WERI-Rb-1 (cell line): Measurements from ENCODE around the gene P3H2.
A peak's percentile ranks its signal among the peaks of the same experiment; 100 is the strongest.

ENCODE experiments used
- DNase-seq: peaks from one replicate; pipeline ENCODE4 v3.0.0-alpha.2; 2020
- H3K27ac ChIP-seq: fragments of 250-450 bp; sonication (Bioruptor Pico); 2 replicates; pipeline ENCODE4 v1.5.1; 2020; ENCODE audit warnings: mild to moderate bottlenecking, moderate library complexity
- H3K27me3 ChIP-seq: fragments of 250-450 bp; sonication (Bioruptor Pico); 2 replicates; pipeline ENCODE4 v1.5.1; 2021; ENCODE audit warnings: mild to moderate bottlenecking, low read depth, moderate library complexity; ENCODE audit not compliant: insufficient read depth, severe bottlenecking
- H3K36me3 ChIP-seq: fragments of 250-450 bp; sonication (Bioruptor Pico); 2 replicates; pipeline ENCODE4 v1.5.1; 2020; ENCODE audit warnings: mild to moderate bottlenecking, moderate library complexity
- H3K4me3 ChIP-seq: 2 replicates; pipeline ENCODE4 v1.5.1; 2011; ENCODE audit warnings: low read depth, mild to moderate bottlenecking, control low read depth, low read length
- H3K9me3 ChIP-seq: fragments of 250-450 bp; sonication (Bioruptor Pico); 2 replicates; pipeline ENCODE4 v1.5.1; 2021; ENCODE audit warnings: mild to moderate bottlenecking, moderate library complexity; ENCODE audit not compliant: severe bottlenecking
- TF ChIP-seq, protein P1 (sequence below): IDR thresholded peaks from 2 replicates; pipeline ENCODE4 v1.5.1; 2011; ENCODE audit warnings: low read depth, mild to moderate bottlenecking, control low read depth, inconsistent platforms, low read length

P3H2 gene

DNA sequence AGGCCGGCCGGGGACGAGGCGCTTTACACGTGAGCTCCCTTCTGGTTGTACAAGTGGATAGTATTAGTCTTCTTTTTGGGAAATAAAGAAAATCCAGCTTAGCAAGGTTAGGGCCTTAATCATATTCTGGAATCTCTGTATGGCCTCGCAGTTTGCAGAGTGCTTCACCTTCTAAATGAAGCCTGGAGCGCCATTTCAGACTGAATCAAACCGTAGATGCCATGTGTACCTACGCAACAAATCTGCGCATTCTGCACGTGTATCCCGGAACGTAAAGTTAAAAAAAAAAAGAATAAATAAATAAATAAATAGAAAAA, 322 bp upstream of the P3H2 start:
- no peak overlapping the region for H3K27ac ChIP-seq

DNA sequence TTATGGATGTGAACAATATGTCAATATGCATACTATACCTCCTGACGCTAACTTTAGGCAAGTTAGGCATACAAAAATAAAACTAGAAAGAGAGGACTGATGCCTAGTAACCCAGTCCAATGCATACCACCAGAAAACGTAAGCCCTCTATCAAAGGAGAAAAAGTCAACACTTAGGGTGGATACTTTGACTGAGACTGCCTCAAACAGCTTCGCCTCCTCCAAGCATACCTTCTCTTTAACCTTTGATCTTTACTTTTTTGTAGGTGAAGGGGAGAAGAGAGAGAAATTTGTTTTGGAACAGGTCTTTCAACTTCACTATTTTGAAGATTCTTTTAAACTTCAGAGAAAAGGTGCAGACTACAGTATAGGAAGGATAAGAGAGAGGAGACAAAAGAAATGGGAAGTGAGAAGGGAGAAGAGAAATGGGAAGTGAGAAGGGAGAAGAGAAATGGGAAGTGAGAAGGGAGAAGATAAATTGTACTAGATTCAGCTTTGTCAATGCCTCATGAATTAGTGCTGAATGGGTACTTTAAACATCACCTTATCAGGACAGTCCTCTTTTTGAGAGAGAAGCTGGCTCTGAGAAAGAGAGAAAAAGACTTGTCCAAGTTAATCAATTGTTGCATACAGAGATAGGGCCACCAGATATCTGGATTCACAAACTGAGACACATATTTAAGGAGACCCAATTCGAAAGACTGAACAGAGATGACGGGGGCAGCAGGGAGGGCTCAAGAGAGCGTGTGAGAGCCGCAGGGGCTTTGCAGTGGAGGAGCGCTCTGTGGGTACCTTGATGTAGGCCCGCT, 1.0 kb downstream of the P3H2 start:
- no peak overlapping the region for H3K27ac ChIP-seq
- H3K4me3 ChIP-seq, result no peak overlapping the region; the same call in 1 of the 2 replicates
- no peak for DNase-seq

More for the DNA sequence above, 322 bp upstream of the P3H2 start:
- Histone ChIP-seq H3K4me3 (peak overlapping the region; percentile 56), H3K27me3 (no peaks in the 10 kb centered on the region), H3K36me3 (no peaks in the 10 kb centered on the region), H3K9me3 (no peaks in the 10 kb centered on the region)
- TF ChIP-seq, protein P1, sequence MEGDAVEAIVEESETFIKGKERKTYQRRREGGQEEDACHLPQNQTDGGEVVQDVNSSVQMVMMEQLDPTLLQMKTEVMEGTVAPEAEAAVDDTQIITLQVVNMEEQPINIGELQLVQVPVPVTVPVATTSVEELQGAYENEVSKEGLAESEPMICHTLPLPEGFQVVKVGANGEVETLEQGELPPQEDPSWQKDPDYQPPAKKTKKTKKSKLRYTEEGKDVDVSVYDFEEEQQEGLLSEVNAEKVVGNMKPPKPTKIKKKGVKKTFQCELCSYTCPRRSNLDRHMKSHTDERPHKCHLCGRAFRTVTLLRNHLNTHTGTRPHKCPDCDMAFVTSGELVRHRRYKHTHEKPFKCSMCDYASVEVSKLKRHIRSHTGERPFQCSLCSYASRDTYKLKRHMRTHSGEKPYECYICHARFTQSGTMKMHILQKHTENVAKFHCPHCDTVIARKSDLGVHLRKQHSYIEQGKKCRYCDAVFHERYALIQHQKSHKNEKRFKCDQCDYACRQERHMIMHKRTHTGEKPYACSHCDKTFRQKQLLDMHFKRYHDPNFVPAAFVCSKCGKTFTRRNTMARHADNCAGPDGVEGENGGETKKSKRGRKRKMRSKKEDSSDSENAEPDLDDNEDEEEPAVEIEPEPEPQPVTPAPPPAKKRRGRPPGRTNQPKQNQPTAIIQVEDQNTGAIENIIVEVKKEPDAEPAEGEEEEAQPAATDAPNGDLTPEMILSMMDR, result no peak
- DNase-seq, result no peak

DNA sequence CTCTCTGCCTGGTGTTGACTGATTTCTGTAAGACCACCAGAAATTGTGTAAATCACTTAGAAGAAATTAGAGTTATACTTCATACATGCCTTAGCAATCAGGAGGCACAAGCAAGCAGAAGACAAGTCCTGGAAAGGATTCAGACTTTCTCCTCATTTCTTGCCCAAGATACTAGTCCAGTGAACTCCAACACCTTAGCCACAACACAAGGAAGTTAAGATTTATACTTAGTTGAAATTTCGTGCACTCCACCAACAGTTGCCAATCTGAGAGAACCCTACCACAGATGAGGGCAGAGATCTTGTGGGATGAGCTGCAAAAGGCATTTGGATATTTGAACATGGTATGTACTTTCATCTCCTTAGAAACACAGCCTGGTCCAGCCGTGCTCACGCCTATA, 2.3 kb downstream of the P3H2 start:
- TF ChIP-seq, protein P1, result no peak
- no peak overlapping the region for H3K27ac ChIP-seq
- DNase-seq, result no peak
- H3K36me3 ChIP-seq, result no peaks in the 10 kb centered on the region
- no peaks in the 10 kb centered on the region for H3K27me3 ChIP-seq
- no peaks in the 10 kb centered on the region for H3K9me3 ChIP-seq
- H3K4me3 ChIP-seq, result no peak overlapping the region

More for the DNA sequence above, 1.0 kb downstream of the P3H2 start:
- H3K36me3 ChIP-seq, result no peaks in the 10 kb centered on the region
- no peaks in the 10 kb centered on the region for H3K9me3 ChIP-seq
- no peaks in the 10 kb centered on the region for H3K27me3 ChIP-seq
- TF ChIP-seq, protein P1, result no peak

DNA sequence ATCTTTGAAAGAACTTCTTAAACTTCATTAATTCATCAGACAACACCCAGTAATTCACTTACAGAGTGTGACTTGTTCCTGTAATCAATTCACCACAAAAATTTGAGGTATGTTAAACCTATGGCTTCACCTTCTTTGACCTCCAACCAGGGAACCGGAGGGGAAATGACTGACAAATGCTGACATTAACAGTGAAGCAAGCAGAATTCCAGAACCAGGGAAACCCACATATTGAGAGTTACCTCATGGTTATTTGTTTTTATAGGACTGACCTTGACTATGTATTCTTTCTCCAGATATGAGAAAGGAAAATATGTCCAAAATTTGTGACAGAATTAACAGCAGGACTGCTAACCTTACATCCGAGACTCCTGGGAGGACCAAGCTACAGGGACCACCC, 2.7 kb downstream of the P3H2 start:
- Histone ChIP-seq H3K36me3 (no peaks in the 10 kb centered on the region), H3K4me3 (no peak overlapping the region), H3K9me3 (no peaks in the 10 kb centered on the region), H3K27ac (no peak overlapping the region), H3K27me3 (no peaks in the 10 kb centered on the region)
- no peak for DNase-seq
- TF ChIP-seq, protein P1, result no peak

DNA sequence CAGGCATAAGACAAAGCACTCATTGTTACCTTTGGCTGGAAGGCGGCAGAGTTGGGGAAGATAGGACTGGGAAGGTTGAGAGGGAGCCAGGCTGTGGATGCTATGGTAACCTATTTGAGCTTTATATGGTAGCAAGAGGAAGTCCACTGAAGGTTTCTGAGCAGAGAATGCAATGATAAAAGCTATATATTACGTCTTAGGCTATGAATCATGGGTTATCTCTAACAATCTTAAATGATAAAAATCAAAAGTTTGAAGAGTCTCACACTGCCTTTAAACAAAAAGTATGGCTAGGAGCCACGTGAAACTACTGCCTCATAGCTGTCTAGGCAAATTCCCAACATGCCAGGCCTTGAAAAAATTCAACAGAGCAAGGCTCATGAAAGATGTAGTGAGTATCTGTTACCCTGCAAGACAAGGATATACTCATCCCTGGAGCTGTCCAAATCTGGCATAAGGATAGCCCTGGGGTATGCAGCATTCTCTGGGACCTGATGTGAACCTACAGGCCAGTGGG, 4.1 kb downstream of the P3H2 start:
- TF ChIP-seq, protein P1, result no peak
- H3K27ac ChIP-seq, result no peak overlapping the region
- no peak for DNase-seq

More for the DNA sequence above, 4.1 kb downstream of the P3H2 start:
- no peak overlapping the region for H3K4me3 ChIP-seq
- H3K9me3 ChIP-seq, result no peaks in the 10 kb centered on the region
- no peaks in the 10 kb centered on the region for H3K36me3 ChIP-seq
- H3K27me3 ChIP-seq, result no peaks in the 10 kb centered on the region
